ENCODE results near the gene HSPB7.

Gene HSPB7

GRCh38 chr1:15992582-15993500 lies 25.0 kb downstream of the HSPB7 start:
- no peak for DNase-seq (ENCODE audit: low read depth)
- TF ChIP-seq, protein P1, sequence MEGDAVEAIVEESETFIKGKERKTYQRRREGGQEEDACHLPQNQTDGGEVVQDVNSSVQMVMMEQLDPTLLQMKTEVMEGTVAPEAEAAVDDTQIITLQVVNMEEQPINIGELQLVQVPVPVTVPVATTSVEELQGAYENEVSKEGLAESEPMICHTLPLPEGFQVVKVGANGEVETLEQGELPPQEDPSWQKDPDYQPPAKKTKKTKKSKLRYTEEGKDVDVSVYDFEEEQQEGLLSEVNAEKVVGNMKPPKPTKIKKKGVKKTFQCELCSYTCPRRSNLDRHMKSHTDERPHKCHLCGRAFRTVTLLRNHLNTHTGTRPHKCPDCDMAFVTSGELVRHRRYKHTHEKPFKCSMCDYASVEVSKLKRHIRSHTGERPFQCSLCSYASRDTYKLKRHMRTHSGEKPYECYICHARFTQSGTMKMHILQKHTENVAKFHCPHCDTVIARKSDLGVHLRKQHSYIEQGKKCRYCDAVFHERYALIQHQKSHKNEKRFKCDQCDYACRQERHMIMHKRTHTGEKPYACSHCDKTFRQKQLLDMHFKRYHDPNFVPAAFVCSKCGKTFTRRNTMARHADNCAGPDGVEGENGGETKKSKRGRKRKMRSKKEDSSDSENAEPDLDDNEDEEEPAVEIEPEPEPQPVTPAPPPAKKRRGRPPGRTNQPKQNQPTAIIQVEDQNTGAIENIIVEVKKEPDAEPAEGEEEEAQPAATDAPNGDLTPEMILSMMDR (conservative IDR thresholded peaks at IDR 0.05; ENCODE audit: control insufficient read depth, insufficient read depth, low read depth, low read length): no peak
- no peak overlapping the region for H3K4me3 ChIP-seq (ENCODE audit: control insufficient read depth, low read depth, low read length)

- TF ChIP-seq, protein P1 (conservative IDR thresholded peaks at IDR 0.05; ENCODE audit: control insufficient read depth, insufficient read depth, low read depth, low read length): no peak
- no peak for DNase-seq (ENCODE audit: low read depth)
- H3K4me3 ChIP-seq (ENCODE audit: control insufficient read depth, low read depth, low read length): no peak overlapping the region
These were observed 25.7 kb downstream of the HSPB7 start for GRCh38 chr1:15992187-15992553.

GRCh38 chr1:15991427-15992186 lies 26.2 kb downstream of the HSPB7 start:
- H3K4me3 ChIP-seq (ENCODE audit: control insufficient read depth, low read depth, low read length): no peak overlapping the region
- TF ChIP-seq, protein P1 (conservative IDR thresholded peaks at IDR 0.05; ENCODE audit: control insufficient read depth, insufficient read depth, low read depth, low read length): no peak
- DNase-seq (ENCODE audit: low read depth): no peak

- no peak for DNase-seq (ENCODE audit: low read depth)
- no peak overlapping the region for H3K4me3 ChIP-seq (ENCODE audit: control insufficient read depth, low read depth, low read length)
- TF ChIP-seq, protein P1 (conservative IDR thresholded peaks at IDR 0.05; ENCODE audit: control insufficient read depth, insufficient read depth, low read depth, low read length): no peak
These were observed 28.1 kb downstream of the HSPB7 start for GRCh38 chr1:15989776-15990175.

DNA sequence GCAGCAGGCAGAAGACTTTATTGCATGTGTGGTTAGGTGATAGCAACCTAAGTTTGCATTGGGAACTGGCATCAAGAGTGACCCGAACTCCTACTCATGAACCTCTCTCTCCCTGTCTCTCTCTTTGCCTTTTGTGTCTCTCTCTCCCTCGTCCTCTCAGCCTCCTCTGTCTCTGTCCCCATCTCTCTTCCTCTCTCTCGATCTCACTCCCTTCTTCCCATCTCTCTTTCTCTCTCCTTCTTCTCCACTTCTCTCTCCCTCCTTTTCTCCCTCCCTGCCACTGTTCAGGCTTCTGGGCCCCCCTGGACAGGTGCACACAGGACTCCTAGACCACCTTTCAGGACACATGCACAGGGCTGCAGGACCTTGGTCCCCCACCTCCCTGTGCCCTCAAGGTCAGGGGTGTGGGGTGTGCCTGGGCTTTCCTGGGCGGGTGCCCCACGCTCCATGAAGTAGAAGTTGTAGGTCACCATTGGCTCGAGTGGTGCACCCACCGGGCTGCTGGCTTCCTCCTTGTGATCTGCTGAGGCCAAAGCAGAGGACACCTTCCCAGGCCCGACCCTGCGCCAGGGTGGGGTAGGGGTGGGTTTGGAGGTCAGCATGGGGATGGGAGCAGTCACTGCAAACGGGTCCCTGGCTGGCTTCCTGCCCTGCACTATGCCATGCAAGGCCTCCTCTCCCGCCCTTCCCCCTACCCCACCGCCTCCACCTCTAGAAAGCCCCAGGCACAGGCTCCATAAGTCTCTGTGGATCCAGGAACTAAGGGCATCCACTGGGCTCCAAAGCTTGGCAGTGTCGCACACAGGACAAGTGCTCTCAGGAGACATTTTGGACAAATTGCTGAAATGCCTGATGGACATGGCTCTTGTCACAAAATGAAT lies 28.7 kb downstream of the HSPB7 start:
- DNase-seq (ENCODE audit: low read depth): no peak
- TF ChIP-seq, protein P1 (conservative IDR thresholded peaks at IDR 0.05; ENCODE audit: control insufficient read depth, insufficient read depth, low read depth, low read length): no peak
- no peak overlapping the region for H3K4me3 ChIP-seq (ENCODE audit: control insufficient read depth, low read depth, low read length)

DNA sequence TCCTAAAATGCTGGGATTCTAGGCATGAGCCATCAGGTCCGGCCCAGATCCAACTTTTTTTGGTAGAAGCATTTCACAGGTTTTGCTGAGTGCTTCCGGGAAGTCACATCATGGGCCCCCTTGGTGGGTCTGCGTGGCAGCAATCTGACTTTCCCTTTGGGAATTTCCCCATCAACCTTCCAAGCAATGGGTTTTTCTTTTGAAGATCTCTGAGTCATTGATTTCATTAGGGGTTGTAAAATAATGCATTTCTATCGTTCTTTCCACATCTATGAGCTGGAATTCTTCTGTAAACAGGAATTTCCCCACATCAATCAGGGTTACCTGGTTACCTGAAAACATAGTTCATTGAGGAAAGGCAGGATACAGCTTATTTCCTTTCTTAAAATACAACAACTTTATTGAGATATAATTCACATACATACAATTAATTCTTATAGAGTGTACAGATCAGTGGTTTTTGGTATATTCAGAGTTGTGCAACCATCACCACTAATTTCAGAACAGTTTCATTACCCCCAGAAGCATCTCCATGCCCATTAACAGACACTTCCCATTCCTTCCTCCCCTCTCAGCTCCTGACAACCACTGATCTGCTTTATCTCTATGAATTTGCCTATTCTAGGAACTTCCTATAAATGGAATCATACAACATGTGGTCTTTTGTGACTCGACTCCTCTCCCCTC lies 32.1 kb downstream of the HSPB7 start:
- H3K4me3 ChIP-seq (ENCODE audit: control insufficient read depth, low read depth, low read length): no peak overlapping the region
- no peak for DNase-seq (ENCODE audit: low read depth)
- TF ChIP-seq, protein P1 (conservative IDR thresholded peaks at IDR 0.05; ENCODE audit: control insufficient read depth, insufficient read depth, low read depth, low read length): no peak

Measured in fibroblast of mammary gland (primary cell).